PC-3 (cell line): Measurements from ENCODE around the gene RGS9.

Source experiments
- EZH2phosphoT487 ChIP-seq: fragments of 300-600 bp; sonication (generic); IDR thresholded peaks from 2 replicates; pipeline ENCODE4 v1.6.1; 2018; ENCODE audit warnings: mild to moderate bottlenecking, antibody characterized with exemption, low read length, borderline replicate concordance
- TF ChIP-seq, protein P1 (sequence below): fragments of 300-600 bp; sonication (generic); conservative IDR thresholded peaks from 2 replicates; pipeline ENCODE4 v1.5.1; 2017; ENCODE audit warnings: antibody characterized with exemption, low read depth, mild to moderate bottlenecking, low read length

DNA sequence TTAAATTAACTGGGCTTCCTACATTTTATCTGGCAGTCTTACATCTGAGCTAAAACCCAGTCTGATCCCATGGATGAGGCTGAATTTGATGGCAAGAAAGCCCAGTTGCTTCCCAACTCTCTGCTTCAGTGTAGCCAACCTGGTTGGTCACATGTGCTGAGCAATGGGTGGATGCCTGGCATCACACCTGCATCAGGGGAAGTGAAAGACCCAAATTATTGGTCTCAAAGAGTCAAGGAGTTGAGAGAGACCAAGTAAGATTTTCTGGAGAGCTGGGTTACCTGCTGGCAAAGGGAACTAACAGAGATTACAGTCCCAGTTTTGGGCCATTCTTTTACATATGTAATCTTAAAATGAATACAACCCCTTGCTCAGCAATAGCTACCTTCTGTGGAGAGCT lies 38.8 kb downstream of the RGS9 start:
- TF ChIP-seq EZH2phosphoT487, result no peak
- TF ChIP-seq, protein P1, sequence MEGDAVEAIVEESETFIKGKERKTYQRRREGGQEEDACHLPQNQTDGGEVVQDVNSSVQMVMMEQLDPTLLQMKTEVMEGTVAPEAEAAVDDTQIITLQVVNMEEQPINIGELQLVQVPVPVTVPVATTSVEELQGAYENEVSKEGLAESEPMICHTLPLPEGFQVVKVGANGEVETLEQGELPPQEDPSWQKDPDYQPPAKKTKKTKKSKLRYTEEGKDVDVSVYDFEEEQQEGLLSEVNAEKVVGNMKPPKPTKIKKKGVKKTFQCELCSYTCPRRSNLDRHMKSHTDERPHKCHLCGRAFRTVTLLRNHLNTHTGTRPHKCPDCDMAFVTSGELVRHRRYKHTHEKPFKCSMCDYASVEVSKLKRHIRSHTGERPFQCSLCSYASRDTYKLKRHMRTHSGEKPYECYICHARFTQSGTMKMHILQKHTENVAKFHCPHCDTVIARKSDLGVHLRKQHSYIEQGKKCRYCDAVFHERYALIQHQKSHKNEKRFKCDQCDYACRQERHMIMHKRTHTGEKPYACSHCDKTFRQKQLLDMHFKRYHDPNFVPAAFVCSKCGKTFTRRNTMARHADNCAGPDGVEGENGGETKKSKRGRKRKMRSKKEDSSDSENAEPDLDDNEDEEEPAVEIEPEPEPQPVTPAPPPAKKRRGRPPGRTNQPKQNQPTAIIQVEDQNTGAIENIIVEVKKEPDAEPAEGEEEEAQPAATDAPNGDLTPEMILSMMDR, result no peak
